Right ventricle myocardium inferior (tissue), 1 donor: Measurements from ENCODE around the gene UGP2. TPM values are rescaled to one million over a fixed set of nuclear protein-coding genes. Genes with fewer than 3 reads are reported as not detected.
"Not testable (repeated sequence)": the region's sequence is repeated elsewhere in the genome, so short reads cannot be mapped to it uniquely, and the experiment has no call there.

Experiments used
- ATAC-seq: fragments of 200-7000 bp; cut with Tn5 transposase; one replicate; pipeline ENCODE4 v1.9.1; 2020; ENCODE audit warnings: mild to moderate bottlenecking, moderate library complexity
- DNase-seq: peaks from one replicate; pipeline ENCODE4 v3.0.0; 2021; ENCODE audit errors: missing footprints
- intact Hi-C: fragments of 100-400 bp; cut with DNase I; formaldehyde crosslinking; loops from one replicate; pipeline ENCODE4 v1.11.0; 2022
- total RNA-seq: library from RNA; stranded (reverse); fragmentation: NEBNext Ultra II Directional; extraction: Animal tissue kit (Norgen Biotek cat#: 25700); gene quantifications from one replicate; pipeline ENCODE4 v1.2.1, GENCODE V29; 2021
- donor health status: DM: no; HTN: yes; CAD: no; lungs with severe emphysema.

Gene UGP2
- total RNA-seq, 1 donor from 2014 or later: 363 TPM

GRCh38 chr2:63879876-63880433, 38.3 kb downstream of the UGP2 start:
- DNase-seq (no peak), ATAC-seq (no peak)
- intact Hi-C loops: loop anchor here (5.0 kb wide), 1 partner anchor 38 kb away; the partner anchor contains the start of gene UGP2

- ATAC-seq: no peak
- no peak for DNase-seq
- intact Hi-C loops: no loop called here
These were observed 38.9 kb downstream of the UGP2 start for GRCh38 chr2:63880625-63881024.

GRCh38 chr2:63881205-63881604, 39.5 kb downstream of the UGP2 start:
- no peak for DNase-seq

GRCh38 chr2:63882395-63883105, 40.9 kb downstream of the UGP2 start:
- DNase-seq (no peak), ATAC-seq (no peak)
- intact Hi-C loops: no loop called here

More at GRCh38 chr2:63881205-63881604, 39.5 kb downstream of the UGP2 start:
- ATAC-seq: no peak
- intact Hi-C loops: no loop called here

- intact Hi-C loops: no loop called here
- no peak for DNase-seq
- no peak for ATAC-seq
These were observed 44.7 kb downstream of the UGP2 start for GRCh38 chr2:63886445-63886844.

- DNase-seq (no peak), ATAC-seq (no peak)
- intact Hi-C loops: loop anchor here (2.0 kb wide), 1 partner anchor 195 kb away; no protein-coding TSS in a partner anchor
These were observed 46.4 kb downstream of the UGP2 start for GRCh38 chr2:63888053-63888452.

GRCh38 chr2:63888490-63889402, 47.0 kb downstream of the UGP2 start:
- DNase-seq (peak; percentile 33), ATAC-seq (peak; percentile 70)
- intact Hi-C loops: loop anchor here (2.0 kb wide), 1 partner anchor 196 kb away; no protein-coding TSS in a partner anchor

- DNase-seq (no peak), ATAC-seq (no peak)
- intact Hi-C loops: no loop called here
These were observed 49.0 kb downstream of the UGP2 start for GRCh38 chr2:63890678-63891077.

- no peak for ATAC-seq
- intact Hi-C loops: no loop called here
These were observed 49.9 kb downstream of the UGP2 start for GRCh38 chr2:63891488-63892030.

GRCh38 chr2:63893163-63893562, 51.5 kb downstream of the UGP2 start:
- intact Hi-C loops: no loop called here
- ATAC-seq: no peak

More at GRCh38 chr2:63891488-63892030, 49.9 kb downstream of the UGP2 start:
- no peak for DNase-seq

GRCh38 chr2:63894167-63894566, 52.5 kb downstream of the UGP2 start:
- ATAC-seq: no peak
- intact Hi-C loops: no loop called here
- DNase-seq: no peak

More at GRCh38 chr2:63893163-63893562, 51.5 kb downstream of the UGP2 start:
- no peak for DNase-seq

GRCh38 chr2:63898839-63899238, 57.1 kb downstream of the UGP2 start:
- no peak for DNase-seq
- intact Hi-C loops: no loop called here
- no peak for ATAC-seq

- intact Hi-C loops: no loop called here
- DNase-seq (no peak), ATAC-seq (no peak)
These were observed 57.9 kb downstream of the UGP2 start for GRCh38 chr2:63899639-63900038.

GRCh38 chr2:63902149-63902548, 60.5 kb downstream of the UGP2 start:
- intact Hi-C loops: no loop called here
- ATAC-seq (no peak), DNase-seq (no peak)

- no peak for DNase-seq
- ATAC-seq: no peak
- intact Hi-C loops: no loop called here
These were observed 61.3 kb downstream of the UGP2 start for GRCh38 chr2:63903003-63903402.

- intact Hi-C loops: no loop called here
- no peak for DNase-seq
- no peak for ATAC-seq
These were observed 72.6 kb downstream of the UGP2 start for GRCh38 chr2:63914311-63914710.

- DNase-seq: peak; percentile 16
- intact Hi-C loops: no loop called here
- ATAC-seq: no peak
These were observed 85.1 kb downstream of the UGP2 start for GRCh38 chr2:63926815-63927214.

GRCh38 chr2:63932104-63932503, 90.4 kb downstream of the UGP2 start:
- intact Hi-C loops, DNase-seq, ATAC-seq: not testable (repeated sequence)
